HCT116 (cell line): ENCODE data around the gene PTCD1. TPM values are rescaled to one million over a fixed set of nuclear protein-coding genes. Genes with fewer than 3 reads are reported as not detected.

ENCODE experiments used
- ATAC-seq: fragments of 200-7000 bp; cut with Tn5 transposase; 2 replicates; pipeline ENCODE4 v1.9.1; 2020; ENCODE audit warnings: mild to moderate bottlenecking, moderate library complexity
- BruUV-seq: library from RNA; stranded (reverse); fragments of 400-500 nt; replicated peaks from 2 replicates; lab custom pipeline; 2021; lab: Mats Ljungman, UMichigan
- CTCF ChIA-PET: fragments of 300-600 bp; sonication (Branson Sonifier 250); formaldehyde crosslinking; loops from one replicate; lab custom pipeline; 2021; ENCODE audit warnings: antibody characterized with exemption; lab: Charles Lee
- POLR2A ChIA-PET: fragments of 300-600, 350-600 bp; sonication (Branson Sonifier 250); formaldehyde crosslinking; loops from one replicate; lab custom pipeline; 2021; ENCODE audit warnings: antibody characterized with exemption; lab: Charles Lee
- RAD21 ChIA-PET, 2 experiments: fragments of 300-600 bp; sonication (Branson Sonifier 250); formaldehyde crosslinking; loops; one replicate each; lab custom pipeline; 2023; ENCODE audit warnings: low total read pairs in 2 of 2; ENCODE audit not compliant: uncharacterized antibody in 2 of 2, unreplicated experiment in 2 of 2, low non-redundant PET in 1 of 2; lab: Charles Lee
- DNase-seq: peaks from one replicate; pipeline ENCODE4 v3.0.0-alpha.2; 2010; ENCODE audit warnings: low read depth, low spot score
- H2AFZ ChIP-seq: fragments of 200-600 bp; shearing (Covaris generic), sonication (generic); 2 replicates; pipeline ENCODE4 v1.6.1; 2017; ENCODE audit warnings: low read depth, mixed run types, mixed read lengths, antibody characterized with exemption, low read length; ENCODE audit not compliant: poor library complexity, severe bottlenecking
- H3K27ac ChIP-seq: 2 replicates; pipeline ENCODE4 v1.5.1; 2012; ENCODE audit warnings: low read depth, low read length
- H3K27me3 ChIP-seq: fragments of 200-600 bp; sonication (generic); 2 replicates; pipeline ENCODE4 v1.6.1; 2016; ENCODE audit warnings: mixed run types, low read length, mixed read lengths; ENCODE audit not compliant: insufficient read depth
- H3K36me3 ChIP-seq, 2 experiments: fragments of 200-500 bp in 1 of 2; fragments of 200-600 bp in 1 of 2; sonication (Bioruptor generic) in 1 of 2; sonication (generic) in 1 of 2; 2 replicates each; pipeline versions ENCODE4 v1.5.1 to v1.6.1; 2014 to 2016; ENCODE audit warnings: low read length in 2 of 2, inconsistent platforms in 1 of 2, mixed read lengths in 1 of 2, mixed run types in 1 of 2; ENCODE audit not compliant: insufficient read depth in 2 of 2, control insufficient read depth in 1 of 2
- H3K4me1 ChIP-seq, 2 experiments: fragments of 200-600 bp in 1 of 2; sonication (generic) in 1 of 2; 2 replicates each; pipeline versions ENCODE4 v1.5.1 to v1.6.1; 2012 to 2017; ENCODE audit warnings: low read length in 2 of 2, inconsistent platforms in 1 of 2, mild to moderate bottlenecking in 1 of 2, mixed read lengths in 1 of 2, mixed run types in 1 of 2, moderate library complexity in 1 of 2; ENCODE audit not compliant: insufficient read depth in 2 of 2, control insufficient read depth in 1 of 2
- H3K4me2 ChIP-seq: fragments of 200-600 bp; sonication (generic); 2 replicates; pipeline ENCODE4 v1.6.1; 2017; ENCODE audit warnings: mixed run types, low read length, mixed read lengths
- H3K4me3 ChIP-seq, 2 experiments: fragments of 200-600 bp in 1 of 2; sonication (generic) in 1 of 2; replicated peaks in 1 of 2; 2 replicates each; pipeline ENCODE4 v1.5.1; 2011 to 2016; ENCODE audit warnings: low read length in 2 of 2, control low read depth in 1 of 2, low read depth in 1 of 2, mild to moderate bottlenecking in 1 of 2, mixed read lengths in 1 of 2, mixed run types in 1 of 2
- H3K79me2 ChIP-seq: fragments of 200-600 bp; sonication (generic); 2 replicates; pipeline ENCODE4 v1.6.1; 2017; ENCODE audit warnings: mild to moderate bottlenecking, mixed run types, low read length, moderate library complexity, mixed read lengths; ENCODE audit not compliant: insufficient read depth
- H3K9ac ChIP-seq: fragments of 200-600 bp; sonication (generic); 2 replicates; pipeline ENCODE4 v1.6.1; 2016; ENCODE audit warnings: low read length, mixed read lengths
- H3K9me2 ChIP-seq: fragments of 200-600 bp; sonication (generic), shearing (Covaris generic); 2 replicates; pipeline ENCODE4 v1.6.1; 2017; ENCODE audit warnings: mixed run types, mild to moderate bottlenecking, moderate library complexity; ENCODE audit not compliant: insufficient read depth
- H3K9me3 ChIP-seq, 2 experiments: fragments of 200-500 bp in 1 of 2; fragments of 200-600 bp in 1 of 2; sonication (Bioruptor generic) in 1 of 2; sonication (generic) in 1 of 2; 2 replicates each; pipeline ENCODE4 v1.6.1; 2014 to 2017; ENCODE audit warnings: low read length in 2 of 2, mixed read lengths in 2 of 2, inconsistent platforms in 1 of 2, low read depth in 1 of 2, mild to moderate bottlenecking in 1 of 2, mixed run types in 1 of 2, moderate library complexity in 1 of 2; ENCODE audit not compliant: control insufficient read depth in 1 of 2, insufficient read depth in 1 of 2
- H4K20me1 ChIP-seq: fragments of 200-600 bp; sonication (generic), shearing (Covaris generic); 2 replicates; pipeline ENCODE4 v1.6.1; 2017; ENCODE audit warnings: mixed run types, mild to moderate bottlenecking, moderate library complexity; ENCODE audit not compliant: insufficient read depth
- ATF3 ChIP-seq: IDR thresholded peaks from 2 replicates; pipeline ENCODE4 v1.6.1; 2012
- CBX3 ChIP-seq: IDR thresholded peaks from 2 replicates; pipeline ENCODE4 v1.6.1; 2012; ENCODE audit warnings: low read depth
- CEBPB ChIP-seq: IDR thresholded peaks from 2 replicates; pipeline ENCODE4 v1.6.1; 2012; ENCODE audit warnings: low read depth
- ELF1 ChIP-seq: IDR thresholded peaks from 2 replicates; pipeline ENCODE4 v1.6.1; 2012; ENCODE audit warnings: low read depth, borderline replicate concordance
- EZH2 ChIP-seq: fragments of 200-600 bp; sonication (generic); IDR thresholded peaks from 2 replicates; pipeline ENCODE4 v1.6.1; 2017; ENCODE audit warnings: antibody characterized with exemption, mixed run types
- EZH2phosphoT487 ChIP-seq: fragments of 200-600 bp; IDR thresholded peaks from 2 replicates; pipeline ENCODE4 v1.6.1; 2018; ENCODE audit warnings: antibody characterized with exemption, borderline replicate concordance
- FOSL1 ChIP-seq: IDR thresholded peaks from 2 replicates; pipeline ENCODE4 v1.6.1; 2012; ENCODE audit warnings: low read depth
- MAX ChIP-seq: IDR thresholded peaks from 2 replicates; pipeline ENCODE4 v1.6.1; 2012
- POLR2A ChIP-seq: IDR thresholded peaks from 2 replicates; pipeline ENCODE4 v1.7.0; 2011; ENCODE audit warnings: borderline replicate concordance; ENCODE audit not compliant: insufficient read depth, insufficient read length; ENCODE audit errors: extremely low read depth
- POLR2AphosphoS5 ChIP-seq: IDR thresholded peaks from 2 replicates; pipeline ENCODE4 v1.6.1; 2011; ENCODE audit warnings: mild to moderate bottlenecking, low read depth, low read length, moderate library complexity
- SIN3A ChIP-seq: IDR thresholded peaks from 2 replicates; pipeline ENCODE4 v1.6.1; 2012; ENCODE audit warnings: low read depth
- SP1 ChIP-seq: IDR thresholded peaks from 2 replicates; pipeline ENCODE4 v1.6.1; 2012; ENCODE audit warnings: low read depth
- SRF ChIP-seq: IDR thresholded peaks from 2 replicates; pipeline ENCODE4 v1.6.1; 2012; ENCODE audit warnings: low read depth
- YY1 ChIP-seq: IDR thresholded peaks from 2 replicates; pipeline ENCODE4 v1.6.1; 2011; ENCODE audit warnings: low read length, low read depth, moderate library complexity, mild to moderate bottlenecking; ENCODE audit not compliant: insufficient replicate concordance; ENCODE audit errors: extremely low read depth
- intact Hi-C: fragments of 100-400 bp; cut with micrococcal nuclease; formaldehyde crosslinking; loops from 2 replicates; pipeline ENCODE4 v1.10.0; 2022
- total RNA-seq: library from RNA; stranded (reverse); gene quantifications from one replicate; pipeline ENCODE4 v1.2.1, GENCODE V29; 2021; ENCODE audit not compliant: unreplicated experiment
- TF ChIP-seq, protein P1 (sequence below), 3 experiments: fragments of 200-600 bp in 1 of 3; sonication (generic) in 1 of 3; IDR thresholded peaks in 2 of 3; conservative IDR thresholded peaks in 1 of 3; 2 replicates each; pipeline ENCODE4 v1.5.1; 2012 to 2017; ENCODE audit warnings: low read depth in 2 of 3, low read length in 2 of 3, antibody characterized with exemption in 1 of 3, borderline replicate concordance in 1 of 3, control low read depth in 1 of 3, mild to moderate bottlenecking in 1 of 3, mixed read lengths in 1 of 3, mixed run types in 1 of 3, moderate library complexity in 1 of 3; ENCODE audit not compliant: insufficient read depth in 1 of 3
- TF ChIP-seq, protein P2 (sequence below): IDR thresholded peaks from 2 replicates; pipeline ENCODE4 v1.6.1; 2012; ENCODE audit warnings: low read depth

PTCD1 gene
- total RNA-seq, 1 experiment from 2014 or later = 9.2 TPM

DNA sequence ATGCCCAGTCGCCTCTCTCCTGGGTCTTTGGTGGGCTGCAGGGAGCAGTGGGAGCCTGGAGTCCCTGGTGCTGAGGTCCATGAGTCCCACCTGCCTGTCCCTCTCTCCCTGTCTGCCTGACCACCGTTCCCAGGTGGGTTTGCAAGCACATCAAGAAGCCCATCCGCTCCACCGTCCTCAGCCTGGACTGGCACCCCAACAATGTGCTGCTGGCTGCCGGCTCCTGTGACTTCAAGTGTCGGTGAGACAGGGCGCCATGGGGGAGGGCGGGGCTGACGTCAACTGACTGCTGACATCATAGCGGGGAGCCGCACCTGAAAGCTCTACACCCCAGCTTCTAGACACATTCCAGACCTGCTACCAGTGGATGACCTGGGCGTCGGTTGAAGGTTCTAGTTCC lies 48.8 kb downstream of the PTCD1 start:
- no peak overlapping the region for H3K4me3 ChIP-seq
- no peak for TF ChIP-seq SIN3A
- no peak for TF ChIP-seq CBX3
- TF ChIP-seq SP1 = no peak
- TF ChIP-seq ELF1 = no peak
- no peak for TF ChIP-seq SRF
- TF ChIP-seq, protein P1, sequence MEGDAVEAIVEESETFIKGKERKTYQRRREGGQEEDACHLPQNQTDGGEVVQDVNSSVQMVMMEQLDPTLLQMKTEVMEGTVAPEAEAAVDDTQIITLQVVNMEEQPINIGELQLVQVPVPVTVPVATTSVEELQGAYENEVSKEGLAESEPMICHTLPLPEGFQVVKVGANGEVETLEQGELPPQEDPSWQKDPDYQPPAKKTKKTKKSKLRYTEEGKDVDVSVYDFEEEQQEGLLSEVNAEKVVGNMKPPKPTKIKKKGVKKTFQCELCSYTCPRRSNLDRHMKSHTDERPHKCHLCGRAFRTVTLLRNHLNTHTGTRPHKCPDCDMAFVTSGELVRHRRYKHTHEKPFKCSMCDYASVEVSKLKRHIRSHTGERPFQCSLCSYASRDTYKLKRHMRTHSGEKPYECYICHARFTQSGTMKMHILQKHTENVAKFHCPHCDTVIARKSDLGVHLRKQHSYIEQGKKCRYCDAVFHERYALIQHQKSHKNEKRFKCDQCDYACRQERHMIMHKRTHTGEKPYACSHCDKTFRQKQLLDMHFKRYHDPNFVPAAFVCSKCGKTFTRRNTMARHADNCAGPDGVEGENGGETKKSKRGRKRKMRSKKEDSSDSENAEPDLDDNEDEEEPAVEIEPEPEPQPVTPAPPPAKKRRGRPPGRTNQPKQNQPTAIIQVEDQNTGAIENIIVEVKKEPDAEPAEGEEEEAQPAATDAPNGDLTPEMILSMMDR (IDR thresholded peaks at IDR 0.05 in 2 of 3, conservative IDR thresholded peaks at IDR 0.05 in 1 of 3; ENCODE audit: borderline replicate concordance in 1 of 3, insufficient read depth in 1 of 3, low read depth in 2 of 3, low read length in 2 of 3) = no peak
- TF ChIP-seq YY1 = no peak
- TF ChIP-seq ATF3 = no peak
- TF ChIP-seq POLR2A = no peak
- TF ChIP-seq POLR2AphosphoS5 = no peak; the same call in 1 of the 2 replicates
- TF ChIP-seq MAX = no peak
- TF ChIP-seq FOSL1 = no peak
- TF ChIP-seq CEBPB = no peak
- no peak for TF ChIP-seq EZH2
- TF ChIP-seq EZH2phosphoT487 = no peak
- TF ChIP-seq, protein P2, sequence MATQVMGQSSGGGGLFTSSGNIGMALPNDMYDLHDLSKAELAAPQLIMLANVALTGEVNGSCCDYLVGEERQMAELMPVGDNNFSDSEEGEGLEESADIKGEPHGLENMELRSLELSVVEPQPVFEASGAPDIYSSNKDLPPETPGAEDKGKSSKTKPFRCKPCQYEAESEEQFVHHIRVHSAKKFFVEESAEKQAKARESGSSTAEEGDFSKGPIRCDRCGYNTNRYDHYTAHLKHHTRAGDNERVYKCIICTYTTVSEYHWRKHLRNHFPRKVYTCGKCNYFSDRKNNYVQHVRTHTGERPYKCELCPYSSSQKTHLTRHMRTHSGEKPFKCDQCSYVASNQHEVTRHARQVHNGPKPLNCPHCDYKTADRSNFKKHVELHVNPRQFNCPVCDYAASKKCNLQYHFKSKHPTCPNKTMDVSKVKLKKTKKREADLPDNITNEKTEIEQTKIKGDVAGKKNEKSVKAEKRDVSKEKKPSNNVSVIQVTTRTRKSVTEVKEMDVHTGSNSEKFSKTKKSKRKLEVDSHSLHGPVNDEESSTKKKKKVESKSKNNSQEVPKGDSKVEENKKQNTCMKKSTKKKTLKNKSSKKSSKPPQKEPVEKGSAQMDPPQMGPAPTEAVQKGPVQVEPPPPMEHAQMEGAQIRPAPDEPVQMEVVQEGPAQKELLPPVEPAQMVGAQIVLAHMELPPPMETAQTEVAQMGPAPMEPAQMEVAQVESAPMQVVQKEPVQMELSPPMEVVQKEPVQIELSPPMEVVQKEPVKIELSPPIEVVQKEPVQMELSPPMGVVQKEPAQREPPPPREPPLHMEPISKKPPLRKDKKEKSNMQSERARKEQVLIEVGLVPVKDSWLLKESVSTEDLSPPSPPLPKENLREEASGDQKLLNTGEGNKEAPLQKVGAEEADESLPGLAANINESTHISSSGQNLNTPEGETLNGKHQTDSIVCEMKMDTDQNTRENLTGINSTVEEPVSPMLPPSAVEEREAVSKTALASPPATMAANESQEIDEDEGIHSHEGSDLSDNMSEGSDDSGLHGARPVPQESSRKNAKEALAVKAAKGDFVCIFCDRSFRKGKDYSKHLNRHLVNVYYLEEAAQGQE = no peak
- BruUV-seq = no TSS peak
- ChIA-PET CTCF (no interaction called here), RAD21 (no interaction called here), POLR2A (no interaction called here)
- H3K9me2 ChIP-seq = no peaks in the 10 kb centered on the region
- no peaks in the 10 kb centered on the region; the same call in 1 of the 2 replicates for H3K79me2 ChIP-seq
- DNase-seq (no peak), ATAC-seq (no peak)
- no peak overlapping the region for H3K4me2 ChIP-seq
- H3K4me1 ChIP-seq = peaks cover 0 to 16% of the 10 kb centered on the region in 2 experiments; a peak in 1 of 4 replicates
- H3K27ac ChIP-seq = no peak overlapping the region
- H3K36me3 ChIP-seq = peaks cover 9 to 24% of the 10 kb centered on the region in 2 experiments
- intact Hi-C loops = no loop called here
- H3K9me3 ChIP-seq = no peaks in the 10 kb centered on the region
- H2AFZ ChIP-seq = no peak overlapping the region
- no peaks in the 10 kb centered on the region; the same call in 1 of the 2 replicates for H4K20me1 ChIP-seq
- no peak overlapping the region for H3K9ac ChIP-seq
- no peaks in the 10 kb centered on the region for H3K27me3 ChIP-seq
